Fibroblast of lung (primary cell): ENCODE measurements around the gene ECE2.

Experiments used
- EZH2 ChIP-seq: IDR thresholded peaks from 2 replicates; pipeline ENCODE4 v1.5.1; 2012; ENCODE audit warnings: low read length, control low read depth, mild to moderate bottlenecking; ENCODE audit errors: missing control alignments
- TF ChIP-seq, protein P1 (sequence below), 2 donors: IDR thresholded peaks in 1 of 2; conservative IDR thresholded peaks in 1 of 2; 1 replicate in 1 of 2; 2 replicates in 1 of 2; pipeline ENCODE4 v1.5.1; 2011 to 2012; ENCODE audit warnings: low read length in 2 of 2, control low read depth in 1 of 2, inconsistent platforms in 1 of 2, low read depth in 1 of 2, mild to moderate bottlenecking in 1 of 2

DNA sequence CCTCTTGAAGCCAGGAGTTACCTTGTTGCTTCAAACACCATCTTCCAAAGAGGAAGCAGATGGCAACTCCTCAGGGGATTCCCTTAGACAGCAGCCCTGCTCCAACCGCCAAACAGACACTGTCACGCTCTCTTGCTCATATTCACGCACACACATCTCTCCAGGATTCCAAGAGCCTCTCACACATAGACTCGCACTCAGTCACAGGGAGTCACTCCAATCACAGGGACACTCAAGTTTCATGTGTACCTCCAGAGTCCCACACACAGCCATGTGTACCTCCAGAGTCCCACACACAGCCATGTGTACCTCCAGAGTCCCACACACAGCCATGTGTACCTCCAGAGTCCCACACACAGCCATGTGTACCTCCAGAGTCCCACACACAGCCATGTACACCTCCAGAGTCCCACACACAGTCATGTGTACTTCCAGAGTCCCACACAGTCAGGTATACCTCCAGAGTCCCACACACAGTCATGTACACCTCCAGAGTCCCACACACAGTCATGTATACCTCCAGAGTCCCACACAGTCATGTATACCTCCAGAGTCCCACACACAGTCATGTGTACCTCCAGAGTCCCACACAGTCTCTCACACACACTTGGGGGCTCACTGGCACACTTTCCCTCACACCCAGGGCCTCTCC is 40.3 kb upstream of the ECE2 start:
- TF ChIP-seq, protein P1, sequence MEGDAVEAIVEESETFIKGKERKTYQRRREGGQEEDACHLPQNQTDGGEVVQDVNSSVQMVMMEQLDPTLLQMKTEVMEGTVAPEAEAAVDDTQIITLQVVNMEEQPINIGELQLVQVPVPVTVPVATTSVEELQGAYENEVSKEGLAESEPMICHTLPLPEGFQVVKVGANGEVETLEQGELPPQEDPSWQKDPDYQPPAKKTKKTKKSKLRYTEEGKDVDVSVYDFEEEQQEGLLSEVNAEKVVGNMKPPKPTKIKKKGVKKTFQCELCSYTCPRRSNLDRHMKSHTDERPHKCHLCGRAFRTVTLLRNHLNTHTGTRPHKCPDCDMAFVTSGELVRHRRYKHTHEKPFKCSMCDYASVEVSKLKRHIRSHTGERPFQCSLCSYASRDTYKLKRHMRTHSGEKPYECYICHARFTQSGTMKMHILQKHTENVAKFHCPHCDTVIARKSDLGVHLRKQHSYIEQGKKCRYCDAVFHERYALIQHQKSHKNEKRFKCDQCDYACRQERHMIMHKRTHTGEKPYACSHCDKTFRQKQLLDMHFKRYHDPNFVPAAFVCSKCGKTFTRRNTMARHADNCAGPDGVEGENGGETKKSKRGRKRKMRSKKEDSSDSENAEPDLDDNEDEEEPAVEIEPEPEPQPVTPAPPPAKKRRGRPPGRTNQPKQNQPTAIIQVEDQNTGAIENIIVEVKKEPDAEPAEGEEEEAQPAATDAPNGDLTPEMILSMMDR (conservative IDR thresholded peaks at IDR 0.05 in 1 of 2, IDR thresholded peaks at IDR 0.05 in 1 of 2; ENCODE audit: low read depth in 1 of 2, low read length in 2 of 2), result no peak
- no peak for TF ChIP-seq EZH2
